C4-2B (cell line): Measurements from ENCODE around the gene MS4A15.

Experiments used
- H3K27ac ChIP-seq: fragments of 450-650 bp; 2 replicates; pipeline ENCODE4 v1.5.1; 2017
- CTCF ChIP-seq: fragments of 450-650 bp; conservative IDR thresholded peaks from 2 replicates; pipeline ENCODE4 v1.5.1; 2017; ENCODE audit warnings: mild to moderate bottlenecking
- ZFX ChIP-seq: fragments of 450-650 bp; IDR thresholded peaks from 2 replicates; pipeline ENCODE4 v1.6.1; 2017

Gene MS4A15

GRCh38 chr11:60769811-60770210 lies 13.1 kb downstream of the MS4A15 start:
- TF ChIP-seq CTCF, result no peak
- TF ChIP-seq ZFX, result no peak
- H3K27ac ChIP-seq, result no peak overlapping the region

DNA sequence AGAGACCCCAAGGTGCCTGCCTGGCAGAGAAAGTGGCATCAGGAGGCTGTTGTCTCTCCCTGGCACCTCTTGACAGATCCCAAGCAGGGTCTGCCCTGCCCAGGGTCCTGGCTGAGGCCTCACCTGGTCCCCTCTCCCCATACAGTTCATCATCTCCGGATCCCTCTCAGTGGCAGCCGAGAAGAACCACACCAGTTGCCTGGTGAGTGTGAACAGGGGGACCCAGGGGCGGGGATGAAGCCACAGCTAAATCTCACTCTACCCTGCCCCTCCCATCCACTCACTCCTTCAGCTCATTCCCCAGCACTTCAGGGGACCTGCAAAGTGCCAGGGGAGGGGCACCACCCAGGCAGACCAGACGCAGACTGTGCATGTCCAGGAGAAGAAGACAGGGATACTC lies 14.5 kb downstream of the MS4A15 start:
- H3K27ac ChIP-seq, result no peak overlapping the region
- TF ChIP-seq CTCF, result no peak
- no peak for TF ChIP-seq ZFX

GRCh38 chr11:60771879-60772525 lies 15.3 kb downstream of the MS4A15 start:
- no peak overlapping the region for H3K27ac ChIP-seq
- TF ChIP-seq ZFX, result no peak
- TF ChIP-seq CTCF, result no peak

DNA sequence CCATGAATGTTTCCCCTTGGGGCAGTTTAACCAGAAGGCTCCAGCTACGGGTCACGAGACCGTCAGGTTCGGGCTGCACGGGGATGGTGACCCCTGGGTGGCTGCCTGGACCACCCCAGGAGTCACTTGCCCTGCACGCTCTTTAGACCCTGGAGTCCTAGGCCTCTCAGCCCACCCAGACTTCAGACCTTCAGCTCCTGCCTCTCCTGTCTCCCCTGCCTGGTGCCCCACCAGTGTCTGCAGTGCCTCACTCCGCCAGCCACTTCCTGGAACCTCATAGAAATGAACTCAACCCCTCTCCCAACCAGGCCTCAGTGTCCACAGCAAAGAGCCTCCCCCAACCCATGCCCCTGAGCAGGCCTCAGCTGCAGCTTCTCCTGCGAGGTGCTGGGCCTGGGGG lies 16.0 kb downstream of the MS4A15 start:
- H3K27ac ChIP-seq, result no peak overlapping the region
- TF ChIP-seq CTCF, result no peak
- TF ChIP-seq ZFX, result no peak

DNA sequence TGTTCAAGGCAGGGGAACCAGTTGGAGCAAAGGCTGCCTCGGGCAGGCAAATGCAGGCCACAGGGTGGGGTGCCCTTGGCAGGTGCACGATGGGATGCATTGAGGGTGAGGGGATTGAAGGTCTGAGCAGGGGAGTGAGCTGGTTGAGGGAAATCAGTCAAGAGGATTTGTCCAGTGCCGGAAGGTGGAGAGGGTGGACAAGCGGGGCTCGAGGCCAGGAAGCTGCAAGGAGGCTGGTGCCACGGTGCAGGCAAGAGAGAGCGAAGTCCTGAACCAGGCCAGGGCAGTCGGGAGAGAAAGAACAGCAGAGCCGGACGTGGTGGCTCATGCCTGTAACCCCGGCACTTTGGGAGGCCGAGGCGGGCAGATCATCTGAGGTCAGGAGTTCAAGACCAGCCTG lies 18.1 kb downstream of the MS4A15 start:
- TF ChIP-seq CTCF (no peak), ZFX (no peak)
- no peak overlapping the region for H3K27ac ChIP-seq

- no peak for TF ChIP-seq ZFX
- TF ChIP-seq CTCF, result peak; percentile 96
- no peak overlapping the region for H3K27ac ChIP-seq
Measured at GRCh38 chr11:60775420-60775961, 18.8 kb downstream of the MS4A15 start.

- H3K27ac ChIP-seq, result no peak overlapping the region
- TF ChIP-seq ZFX, result no peak
- TF ChIP-seq CTCF, result no peak
Measured at GRCh38 chr11:60776167-60776566, 19.5 kb downstream of the MS4A15 start.
